GM21529 (cell line): ENCODE results near the gene R3HDM4.
"Not testable (repeated sequence)": the region's sequence is repeated elsewhere in the genome, so short reads cannot be mapped to it uniquely, and the experiment has no call there.

Experiments used
- ATAC-seq: cut with Tn5 transposase; IDR thresholded peaks from one replicate; pipeline ENCODE4 v1.9.1; 2021; ENCODE audit not compliant: unreplicated experiment

R3HDM4 gene

DNA sequence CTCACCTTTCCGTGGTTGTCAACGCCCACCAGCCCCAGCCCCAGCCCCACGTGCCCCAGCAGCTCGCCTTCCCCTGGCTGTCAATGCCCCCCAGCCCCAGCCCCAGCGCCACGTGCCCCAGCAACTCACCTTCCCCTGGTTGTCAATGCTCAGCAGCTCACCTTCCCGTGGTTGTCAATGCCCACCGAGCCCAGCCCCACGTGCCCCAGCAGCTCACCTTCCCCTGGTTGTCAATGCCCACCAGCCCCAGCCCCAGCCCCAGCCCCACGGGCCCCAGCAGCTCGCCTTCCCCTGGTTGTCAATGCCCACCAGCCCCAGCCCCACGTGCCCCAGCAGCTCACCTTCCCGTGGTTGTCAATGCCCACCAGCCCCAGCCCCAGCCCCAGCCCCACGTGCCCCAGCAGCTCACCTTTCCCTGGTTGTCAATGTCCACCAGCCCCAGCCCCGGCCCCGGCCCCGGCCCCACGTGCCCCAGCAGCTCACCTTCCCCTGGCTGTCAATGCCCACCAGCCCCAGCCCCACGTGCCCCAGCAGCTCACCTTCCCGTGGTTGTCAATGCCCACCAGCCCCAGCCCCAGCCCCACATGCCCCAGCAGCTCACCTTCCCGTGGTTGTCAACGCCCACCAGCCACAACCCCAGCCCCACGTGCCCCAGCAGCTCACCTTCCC lies 34.9 kb downstream of the R3HDM4 start:
- ATAC-seq: not testable (repeated sequence)

DNA sequence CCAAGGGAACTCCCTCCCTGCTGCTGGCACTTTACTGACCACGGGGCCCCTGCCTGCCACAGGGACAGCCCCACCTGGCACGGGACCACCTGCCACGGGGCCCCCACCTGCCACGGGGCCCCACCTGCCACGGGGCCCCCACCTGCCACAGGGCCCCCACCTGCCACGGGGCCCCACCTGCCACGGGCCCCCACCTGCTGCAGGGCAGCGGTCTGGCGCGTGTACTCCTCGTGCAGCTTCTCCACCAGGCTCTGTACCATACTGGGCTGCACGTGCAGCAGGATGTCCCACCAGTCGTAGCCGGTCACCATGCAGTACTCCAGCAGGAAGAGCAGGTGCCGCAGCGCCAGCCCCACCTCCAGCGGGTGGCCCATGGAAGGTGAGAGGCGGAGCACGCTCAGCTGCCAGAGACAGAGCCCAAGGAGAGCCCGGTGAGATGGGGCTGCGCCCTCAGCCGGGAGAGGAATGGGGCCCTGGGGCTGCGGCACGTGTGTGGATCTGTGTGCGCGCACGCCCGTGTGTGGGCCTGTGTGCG lies 36.2 kb downstream of the R3HDM4 start:
- no peak for ATAC-seq

DNA sequence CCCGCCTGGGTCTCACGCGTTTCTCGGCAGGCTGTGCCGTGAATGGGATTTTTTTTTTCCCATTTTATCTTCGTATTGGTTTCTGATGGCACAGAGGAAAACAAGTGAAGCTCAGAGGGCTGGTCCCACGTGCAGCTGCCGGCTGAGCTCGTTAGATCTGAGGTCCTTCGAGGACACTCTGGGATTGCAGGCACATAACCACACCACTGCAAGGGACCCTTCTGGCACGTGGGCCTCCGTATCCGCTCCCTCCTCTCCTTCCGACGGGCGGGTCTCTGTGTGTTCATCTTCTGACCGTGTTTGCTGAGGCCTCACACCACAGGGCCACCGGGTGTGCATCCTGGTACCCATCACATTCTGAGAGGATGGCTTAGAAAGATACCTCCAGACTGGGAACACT lies 36.9 kb downstream of the R3HDM4 start:
- no peak for ATAC-seq

DNA sequence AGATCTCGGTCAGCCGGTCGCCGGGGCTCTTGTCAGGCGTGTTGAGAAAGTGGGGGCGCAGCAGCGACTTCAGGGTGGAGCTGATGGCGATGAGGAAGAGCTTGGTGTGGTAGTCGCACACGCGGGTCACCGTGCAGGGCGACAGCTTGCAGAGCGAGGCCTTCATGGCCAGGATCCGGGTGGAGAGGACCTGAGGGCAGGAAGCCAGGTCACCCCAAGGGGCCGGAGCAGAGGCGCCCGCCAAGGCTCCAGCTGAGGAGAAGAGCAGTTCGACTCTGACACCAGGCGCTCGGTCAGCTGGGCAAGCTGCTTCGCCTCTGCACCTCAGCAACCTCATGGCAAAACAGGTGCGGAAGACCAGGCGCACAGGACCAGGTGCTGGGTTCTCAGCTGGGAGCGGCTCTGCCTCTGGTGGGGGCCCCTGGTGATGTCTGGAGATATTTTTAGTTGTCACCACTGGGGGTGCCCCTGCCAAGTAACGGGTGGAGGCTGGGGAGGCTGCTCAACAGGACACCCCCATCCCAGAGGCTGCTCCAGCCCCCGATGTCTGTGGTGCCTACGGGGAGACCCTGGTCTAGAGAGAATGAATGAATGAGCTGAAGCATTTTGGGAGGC lies 37.6 kb downstream of the R3HDM4 start:
- no peak for ATAC-seq

DNA sequence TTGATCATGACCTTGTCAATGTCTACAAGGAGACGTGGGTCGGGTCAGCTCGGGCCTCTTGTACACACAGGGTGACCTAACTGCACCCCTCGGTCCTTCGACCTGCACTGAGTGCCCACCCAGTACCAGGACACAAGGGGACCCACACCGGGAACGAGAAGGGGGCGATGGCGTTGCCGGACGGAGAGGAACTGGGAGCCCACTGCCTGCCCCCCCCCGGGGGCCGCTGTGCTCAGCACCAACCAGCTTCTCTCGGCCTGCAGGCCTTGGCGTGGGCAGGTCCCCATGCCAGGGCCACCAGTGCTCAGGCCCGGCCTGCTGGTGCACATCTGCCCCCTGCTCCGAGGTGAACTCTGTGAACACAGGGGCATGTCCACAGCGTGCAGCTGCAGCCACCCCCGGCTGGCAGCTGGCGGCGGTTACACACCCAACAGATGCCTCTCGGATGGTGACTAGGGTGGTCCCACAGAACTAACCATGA lies 39.4 kb downstream of the R3HDM4 start:
- ATAC-seq: no peak

DNA sequence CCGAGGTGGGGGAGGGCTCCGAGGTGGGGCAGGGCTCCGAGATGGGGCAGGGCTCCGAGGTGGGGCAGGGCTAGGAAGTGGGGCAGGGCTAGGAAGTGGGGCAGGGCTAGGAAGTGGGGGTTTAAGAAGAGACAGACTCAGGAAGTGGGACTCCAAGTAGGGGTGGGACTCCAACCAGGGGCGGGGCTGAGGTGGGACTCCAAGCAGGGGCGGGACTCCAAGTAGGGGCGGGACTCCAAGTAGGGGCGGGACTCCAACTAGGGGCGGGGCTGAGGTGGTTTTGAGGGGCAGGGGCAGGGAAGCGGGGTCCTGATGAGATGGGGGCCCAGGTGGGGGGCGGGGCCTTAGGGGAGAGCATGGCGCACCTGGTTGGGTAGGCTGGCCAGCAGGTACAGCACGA lies 39.9 kb downstream of the R3HDM4 start:
- no peak for ATAC-seq

DNA sequence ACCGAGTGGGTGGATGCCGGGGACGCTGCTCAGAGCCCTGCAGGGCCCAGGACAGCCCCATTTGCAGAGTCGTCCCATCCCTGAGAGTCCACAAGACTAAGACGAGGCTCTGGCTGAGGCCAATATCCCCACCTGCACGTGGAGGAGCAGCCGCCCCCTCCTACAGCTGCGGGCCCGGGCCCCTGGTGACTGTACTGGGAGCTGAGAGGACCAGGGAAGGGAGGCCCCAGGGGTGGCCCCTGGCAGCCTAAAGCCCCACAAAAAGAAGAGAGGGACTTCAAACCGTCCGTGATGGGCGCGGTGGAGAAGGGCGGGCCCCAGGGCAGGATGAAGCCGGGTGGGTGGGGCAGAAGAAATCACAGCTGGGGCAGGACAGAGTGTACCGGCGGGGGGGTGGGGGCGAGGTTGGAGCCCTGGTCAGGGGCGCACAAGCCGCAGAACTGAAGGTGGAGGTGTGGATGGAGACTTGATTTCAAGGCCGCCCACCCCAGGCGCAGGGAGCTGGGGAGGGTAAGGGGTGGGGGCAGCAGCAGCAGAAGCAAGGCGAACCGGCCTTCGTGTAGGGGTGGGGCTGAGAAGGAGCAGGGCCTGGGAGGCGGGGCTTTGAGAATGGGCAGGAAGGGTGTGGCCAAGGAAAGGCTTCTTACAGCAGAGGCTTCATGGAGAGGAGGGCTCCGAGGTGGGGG lies 40.6 kb downstream of the R3HDM4 start:
- no peak for ATAC-seq

DNA sequence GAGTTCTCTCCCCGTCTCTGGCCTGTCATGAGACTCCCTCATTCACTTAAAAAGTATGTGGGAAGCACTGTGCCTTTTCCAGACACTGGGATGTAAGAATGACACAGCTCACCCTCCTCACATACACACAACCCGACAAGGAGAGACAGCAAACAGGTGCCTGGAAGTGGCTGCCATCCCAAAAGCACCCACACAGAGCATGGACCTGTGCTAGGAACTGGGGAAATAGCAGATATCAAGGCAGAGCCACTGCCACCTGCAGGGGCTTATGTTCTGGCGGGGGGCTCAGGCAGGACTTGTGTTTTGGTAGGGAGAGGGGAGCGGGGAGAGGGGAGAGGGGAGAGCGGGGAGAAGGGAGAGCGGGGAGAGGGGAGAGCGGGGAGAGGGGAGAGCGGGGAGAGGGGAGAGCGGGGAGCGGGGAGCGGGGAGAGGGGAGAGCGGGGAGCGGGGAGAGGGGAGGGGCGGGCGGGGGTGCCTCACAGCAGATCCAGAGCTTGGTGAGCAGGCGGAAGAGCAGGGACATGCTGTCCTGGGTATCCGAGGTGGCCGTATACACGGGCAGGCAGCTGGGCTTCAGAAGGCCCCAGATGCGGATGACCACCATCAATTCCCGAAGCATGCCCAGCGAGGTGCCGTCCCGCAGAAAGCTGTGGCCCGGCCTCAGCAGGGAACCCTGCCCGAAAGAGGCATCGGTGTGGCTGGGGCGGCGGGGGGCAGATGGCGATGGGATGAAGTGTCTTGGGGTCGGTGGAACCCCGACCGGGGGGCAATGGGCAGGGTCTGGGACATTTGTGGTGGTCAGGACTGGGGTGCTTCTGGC lies 41.4 kb downstream of the R3HDM4 start:
- ATAC-seq: no peak

DNA sequence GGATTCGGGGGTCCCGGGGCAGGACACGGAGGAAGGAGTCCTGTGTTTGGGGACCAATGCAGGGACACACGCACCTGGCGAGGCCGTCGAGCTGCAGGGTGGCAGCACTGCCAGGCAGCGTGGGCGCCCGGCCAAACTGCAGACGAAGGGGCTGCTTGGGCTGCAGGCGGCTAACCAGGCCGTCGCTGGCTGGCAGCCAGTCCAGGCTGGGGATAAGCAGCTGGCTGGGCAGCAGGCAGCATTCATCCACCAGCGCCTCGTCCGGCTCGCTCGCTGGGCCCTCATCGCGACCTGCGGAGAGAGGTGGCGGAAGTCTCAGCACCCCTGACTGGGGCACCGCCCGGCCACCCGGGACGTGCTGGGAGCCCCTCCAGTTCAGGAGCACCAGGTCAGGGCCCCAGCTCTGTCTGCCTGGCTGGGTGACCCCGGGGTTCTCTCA lies 42.0 kb downstream of the R3HDM4 start:
- no peak for ATAC-seq

DNA sequence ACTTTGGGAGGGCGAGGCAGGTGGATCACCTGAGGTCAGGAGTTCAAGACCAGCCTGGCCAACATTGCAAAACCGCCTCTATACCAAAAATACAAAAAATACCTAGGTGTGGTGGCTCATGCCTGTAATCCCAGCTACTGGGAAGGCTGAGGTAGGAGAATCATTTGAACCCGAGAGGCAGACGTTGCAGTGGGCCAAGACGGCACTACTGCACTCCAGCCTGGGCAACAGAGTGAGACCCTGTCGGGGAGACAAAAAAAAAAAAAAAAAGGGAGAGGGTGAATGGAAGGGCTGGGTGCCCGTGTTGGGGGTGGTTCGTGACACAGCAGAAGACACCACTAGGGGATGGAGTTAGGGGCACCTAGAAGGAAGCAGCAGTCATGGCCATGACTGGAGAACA lies 42.7 kb downstream of the R3HDM4 start:
- no peak for ATAC-seq

DNA sequence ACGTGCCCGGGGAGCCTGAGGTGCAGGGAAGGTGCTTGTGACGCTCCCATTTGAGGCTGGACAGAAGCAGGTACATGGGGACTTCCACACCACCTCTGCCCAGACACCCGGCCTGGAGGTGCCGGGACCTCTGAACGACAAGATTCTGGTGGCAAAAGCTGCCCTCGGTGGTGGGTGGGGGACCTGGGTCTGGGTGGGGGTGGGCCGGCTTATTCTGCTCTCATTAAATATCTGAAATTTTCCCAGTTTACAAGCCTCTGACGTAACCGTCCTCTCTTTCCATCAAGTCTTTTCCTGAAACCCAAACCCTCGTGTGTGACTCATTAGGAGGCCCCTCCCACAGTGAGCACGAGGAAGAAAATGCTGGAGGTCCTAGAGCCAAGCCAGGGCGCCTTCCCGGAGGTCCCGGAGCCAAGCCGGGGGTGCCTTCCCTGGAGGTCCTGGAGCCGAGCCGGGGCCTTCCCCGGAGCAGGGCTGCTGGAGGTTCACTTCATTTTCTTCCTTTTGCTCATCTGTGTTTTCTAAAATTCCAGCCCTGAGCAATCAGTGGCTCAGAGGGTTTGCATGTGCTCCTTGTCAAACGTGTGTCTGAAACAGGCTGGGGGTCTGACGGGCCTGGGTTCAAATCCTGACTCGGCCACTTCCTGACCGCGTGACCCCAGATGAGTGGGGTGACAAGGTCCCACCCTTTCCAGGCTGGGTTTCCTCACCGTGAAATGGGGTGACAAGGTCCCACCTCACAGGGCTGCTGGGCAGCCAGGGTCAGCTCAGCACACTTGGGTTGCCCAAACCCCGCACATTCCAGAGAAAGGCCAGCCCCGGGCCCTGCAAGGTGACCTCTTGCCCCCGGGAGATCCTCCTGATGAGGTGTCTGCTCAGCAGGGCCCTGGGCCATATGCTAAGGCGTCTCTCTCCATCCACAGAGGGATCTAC lies 43.5 kb downstream of the R3HDM4 start:
- ATAC-seq: no peak

DNA sequence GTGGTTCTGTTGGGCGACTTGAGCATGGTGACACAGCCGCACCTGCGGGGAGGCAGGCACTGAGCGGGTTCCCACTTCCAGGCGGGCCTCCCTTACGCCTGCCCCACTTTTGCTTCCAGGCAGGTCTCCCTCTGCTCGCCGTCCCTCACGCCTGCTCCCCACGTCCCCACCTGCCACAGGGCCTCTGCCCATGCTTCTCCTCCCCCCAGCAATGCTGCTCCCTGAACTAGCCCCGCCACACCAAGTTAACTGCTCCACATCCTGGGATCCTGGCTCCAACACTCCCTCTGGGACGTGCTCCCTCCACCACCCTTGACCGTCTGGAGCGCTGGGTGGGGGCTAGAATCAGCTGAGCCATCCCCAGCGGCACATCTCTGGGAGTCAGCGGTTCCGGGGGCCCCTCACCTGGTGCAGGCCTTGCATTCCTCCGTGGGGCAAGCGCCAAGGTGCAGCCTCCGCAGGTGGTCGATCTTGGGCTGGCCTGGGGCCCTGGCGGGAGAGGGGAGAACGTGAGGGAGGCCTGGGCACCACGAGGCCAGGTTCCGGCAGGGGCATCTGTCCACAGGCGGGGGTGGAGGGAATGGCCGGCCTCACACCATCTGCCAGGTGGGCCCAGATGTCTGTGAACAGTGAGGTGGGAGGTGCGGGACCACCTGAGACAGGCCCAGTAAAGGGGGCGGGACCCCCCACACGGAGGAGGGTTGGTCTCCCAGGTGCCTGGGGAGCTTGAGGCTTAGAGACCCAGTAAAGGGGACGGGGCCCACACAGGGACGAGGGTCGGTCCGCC lies 44.4 kb downstream of the R3HDM4 start:
- no peak for ATAC-seq

DNA sequence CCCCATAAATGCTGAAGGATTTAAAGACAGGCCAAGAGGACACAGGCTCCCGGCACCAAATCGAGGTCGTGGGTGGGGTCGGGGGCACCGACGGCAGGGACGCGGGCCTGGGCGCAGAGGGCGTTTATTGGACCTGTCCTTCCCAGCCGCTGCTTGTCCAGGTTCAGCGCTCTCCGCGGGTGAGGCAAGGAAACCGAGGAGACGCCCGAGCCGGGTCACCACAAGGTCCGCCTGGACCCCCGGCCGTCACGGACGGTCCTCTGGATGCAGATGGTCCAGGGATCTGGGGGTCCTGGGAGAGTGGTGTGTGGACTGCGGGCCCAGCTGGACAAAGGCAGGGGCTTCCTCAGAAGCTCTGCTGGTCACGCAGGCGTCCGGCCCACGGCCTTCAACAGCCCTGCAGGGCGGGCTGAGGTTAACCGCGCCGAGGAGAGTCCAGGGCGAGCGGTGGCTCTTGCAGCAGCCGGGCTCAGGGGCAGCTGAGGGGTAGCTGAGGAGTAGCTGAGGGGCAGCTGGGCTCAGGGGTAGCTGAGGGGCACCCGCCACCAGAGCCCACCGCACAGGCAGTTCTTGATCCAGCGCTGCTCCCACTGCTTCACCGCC lies 45.1 kb downstream of the R3HDM4 start:
- ATAC-seq: no peak

DNA sequence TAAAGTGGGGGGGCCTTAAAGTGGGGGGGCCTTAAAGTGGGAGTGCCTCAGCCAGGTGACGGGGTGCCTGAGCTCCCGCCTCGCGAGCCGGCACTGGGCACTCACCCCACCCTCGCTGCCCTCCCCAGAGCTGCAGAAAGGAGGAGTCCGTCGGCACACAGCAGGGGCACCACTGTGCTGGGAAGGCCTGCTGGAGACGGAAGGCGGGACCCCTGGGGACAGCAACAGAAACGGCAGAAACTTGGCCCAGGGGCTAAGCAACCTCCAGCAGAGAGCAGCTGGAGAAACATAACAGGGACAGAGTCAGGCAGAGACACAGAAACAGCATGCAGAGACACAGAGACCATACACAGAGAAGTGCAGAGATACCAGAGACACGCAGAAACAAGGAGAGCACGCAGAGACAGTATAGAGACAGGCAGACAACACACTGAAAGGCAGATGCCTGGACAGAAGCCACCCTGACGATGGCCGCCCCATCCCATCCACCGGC lies 45.7 kb downstream of the R3HDM4 start:
- ATAC-seq: no peak

DNA sequence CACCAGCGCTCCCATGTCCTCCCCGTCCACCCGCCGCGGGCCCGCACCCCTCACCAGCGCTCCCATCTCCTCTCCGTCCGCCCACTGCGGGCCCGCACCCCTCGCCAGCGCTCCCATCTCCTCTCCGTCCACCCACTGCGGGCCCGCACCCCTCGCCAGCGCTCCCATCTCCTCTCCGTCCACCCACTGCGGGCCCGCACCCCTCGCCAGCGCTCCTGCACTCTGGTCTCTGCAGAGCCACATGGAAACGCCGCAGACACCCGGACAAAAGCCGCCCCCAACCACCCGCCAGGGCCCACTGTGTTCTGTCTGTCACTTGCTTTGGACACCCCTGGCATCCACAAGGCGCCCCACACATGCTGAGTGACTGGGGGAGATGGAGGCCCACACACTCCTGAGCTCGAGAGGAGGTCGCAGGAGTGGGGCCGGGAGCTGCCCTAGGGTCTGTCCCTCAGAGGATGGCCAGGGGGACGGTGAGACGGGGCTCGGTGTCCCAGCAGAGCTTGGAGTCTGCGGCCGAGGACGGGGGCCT lies 46.2 kb downstream of the R3HDM4 start:
- no peak for ATAC-seq

DNA sequence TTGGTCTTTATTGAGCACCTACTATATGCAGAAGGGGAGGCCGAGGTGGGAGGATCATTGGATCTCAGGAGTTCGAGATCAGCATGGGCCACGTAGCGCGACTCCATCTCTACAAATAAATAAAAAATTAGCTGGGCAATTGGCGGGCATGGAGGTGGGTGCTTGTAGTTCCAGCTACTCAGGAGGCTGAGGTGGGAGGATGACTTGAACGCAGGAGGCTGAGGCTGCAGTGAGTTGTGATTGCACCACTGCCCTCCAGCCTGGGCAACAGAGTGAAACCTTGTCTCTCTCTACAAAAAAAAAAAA lies 49.8 kb downstream of the R3HDM4 start:
- no peak for ATAC-seq

DNA sequence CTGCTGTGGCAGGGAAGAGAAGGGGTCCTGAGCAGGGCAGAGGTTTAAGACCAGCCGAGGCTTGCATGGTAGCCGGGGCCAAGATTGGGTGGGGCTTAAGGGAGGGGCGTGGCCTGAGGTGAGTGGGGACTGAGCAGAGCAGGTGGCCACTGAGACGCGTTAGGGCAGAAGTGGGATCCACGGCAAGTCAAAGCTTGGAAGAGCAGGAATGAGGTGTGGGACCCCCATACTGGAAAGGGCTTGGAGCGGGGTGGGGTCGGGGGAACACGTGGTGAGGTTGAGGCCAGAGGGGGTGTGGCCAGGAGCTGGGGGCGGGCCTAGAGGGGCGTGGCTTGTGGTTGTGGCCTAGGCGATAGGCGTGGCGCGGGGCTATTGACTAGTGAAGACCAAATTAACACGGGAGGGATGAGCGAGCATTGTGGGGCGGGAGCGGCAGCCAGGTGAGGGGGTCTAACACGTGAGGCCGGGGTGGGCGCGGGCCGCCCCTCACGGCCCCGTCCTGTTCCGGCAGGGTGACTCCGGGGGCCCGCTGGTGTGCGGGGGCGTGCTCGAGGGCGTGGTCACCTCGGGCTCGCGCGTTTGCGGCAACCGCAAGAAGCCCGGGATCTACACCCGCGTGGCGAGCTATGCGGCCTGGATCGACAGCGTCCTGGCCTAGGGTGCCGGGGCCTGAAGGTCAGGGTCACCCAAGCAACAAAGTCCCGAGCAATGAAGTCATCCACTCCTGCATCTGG lies 50.3 kb downstream of the R3HDM4 start:
- ATAC-seq: no peak
